D721Med (cell line): ENCODE results near the gene ZNF3.

ENCODE experiments used
- DNase-seq: peaks from one replicate; pipeline ENCODE4 v3.0.0; 2011; ENCODE audit warnings: low spot score; ENCODE audit not compliant: insufficient read length
- FAIRE-seq: peaks from 2 replicates; lab custom pipeline; 2011; peaks lifted over from hg19 to GRCh38; lab: Jason Lieb, UNC
- TF ChIP-seq, protein P1 (sequence below): IDR thresholded peaks from 2 replicates; pipeline ENCODE4 v1.5.1; 2012; ENCODE audit warnings: mild to moderate bottlenecking, control low read depth; ENCODE audit not compliant: insufficient read depth; ENCODE audit errors: missing control alignments

Gene ZNF3

DNA sequence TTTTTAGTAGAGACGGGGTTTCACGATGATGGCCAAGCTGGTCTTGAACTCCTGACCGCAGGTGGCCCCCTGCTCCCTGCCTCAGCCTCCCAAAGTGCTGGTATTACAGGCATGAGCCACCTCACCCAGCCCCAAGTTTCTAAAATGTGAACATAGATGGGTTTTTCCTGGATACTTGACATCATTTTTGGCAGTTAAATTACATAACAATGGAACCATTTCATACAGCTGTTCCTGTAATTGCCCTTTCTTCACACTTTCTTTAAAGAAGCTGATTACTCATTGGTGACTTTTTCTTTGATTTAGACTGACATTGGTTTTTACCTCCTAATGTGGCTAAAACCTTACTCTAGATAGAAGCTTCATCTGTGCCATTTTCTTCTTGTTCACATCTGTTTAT lies 60.2 kb downstream of the ZNF3 start:
- DNase-seq: no peak
- TF ChIP-seq, protein P1, sequence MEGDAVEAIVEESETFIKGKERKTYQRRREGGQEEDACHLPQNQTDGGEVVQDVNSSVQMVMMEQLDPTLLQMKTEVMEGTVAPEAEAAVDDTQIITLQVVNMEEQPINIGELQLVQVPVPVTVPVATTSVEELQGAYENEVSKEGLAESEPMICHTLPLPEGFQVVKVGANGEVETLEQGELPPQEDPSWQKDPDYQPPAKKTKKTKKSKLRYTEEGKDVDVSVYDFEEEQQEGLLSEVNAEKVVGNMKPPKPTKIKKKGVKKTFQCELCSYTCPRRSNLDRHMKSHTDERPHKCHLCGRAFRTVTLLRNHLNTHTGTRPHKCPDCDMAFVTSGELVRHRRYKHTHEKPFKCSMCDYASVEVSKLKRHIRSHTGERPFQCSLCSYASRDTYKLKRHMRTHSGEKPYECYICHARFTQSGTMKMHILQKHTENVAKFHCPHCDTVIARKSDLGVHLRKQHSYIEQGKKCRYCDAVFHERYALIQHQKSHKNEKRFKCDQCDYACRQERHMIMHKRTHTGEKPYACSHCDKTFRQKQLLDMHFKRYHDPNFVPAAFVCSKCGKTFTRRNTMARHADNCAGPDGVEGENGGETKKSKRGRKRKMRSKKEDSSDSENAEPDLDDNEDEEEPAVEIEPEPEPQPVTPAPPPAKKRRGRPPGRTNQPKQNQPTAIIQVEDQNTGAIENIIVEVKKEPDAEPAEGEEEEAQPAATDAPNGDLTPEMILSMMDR: no peak
- FAIRE-seq: no peak
